H9 (cell line): Measurements from ENCODE around the gene SH2B2. TPM values are rescaled to one million over a fixed set of nuclear protein-coding genes. Genes with fewer than 3 reads are reported as not detected.
A peak's percentile ranks its signal among the peaks of the same experiment; 100 is the strongest.

Experiments
- DNase-seq: peaks from one replicate; pipeline ENCODE4 v3.0.0-alpha.2; 2017
- H2AFZ ChIP-seq: one replicate; pipeline ENCODE4 v1.6.1; 2013; ENCODE audit warnings: mild to moderate bottlenecking, low read length, control low read depth, moderate library complexity
- H2AK5ac ChIP-seq: 2 replicates; pipeline ENCODE4 v1.6.1; 2013; ENCODE audit warnings: low read length, control low read depth, mixed read lengths; ENCODE audit not compliant: insufficient read length
- H2BK120ac ChIP-seq: one replicate; pipeline ENCODE4 v1.6.1; 2013; ENCODE audit warnings: low read depth, mild to moderate bottlenecking, low read length, control low read depth, inconsistent platforms; ENCODE audit not compliant: poor library complexity, severe bottlenecking
- H2BK12ac ChIP-seq: 2 replicates; pipeline ENCODE4 v1.6.1; 2013; ENCODE audit warnings: low read length, control low read depth, mixed read lengths, low read depth; ENCODE audit not compliant: insufficient read length
- H2BK15ac ChIP-seq: 2 replicates; pipeline ENCODE4 v1.6.1; 2013; ENCODE audit warnings: low read depth, low read length, control low read depth
- H2BK20ac ChIP-seq: one replicate; pipeline ENCODE4 v1.6.1; 2013; ENCODE audit warnings: low read depth, mild to moderate bottlenecking, low read length, control low read depth, inconsistent platforms; ENCODE audit not compliant: poor library complexity, severe bottlenecking
- H2BK5ac ChIP-seq: 2 replicates; pipeline ENCODE4 v1.6.1; 2013; ENCODE audit warnings: low read length, control low read depth, mixed read lengths; ENCODE audit not compliant: insufficient read length
- H3K14ac ChIP-seq: 2 replicates; pipeline ENCODE4 v1.6.1; 2013; ENCODE audit warnings: low read length, control low read depth; ENCODE audit not compliant: insufficient read depth
- H3K18ac ChIP-seq: 2 replicates; pipeline ENCODE4 v1.6.1; 2013; ENCODE audit warnings: low read depth, mild to moderate bottlenecking, mixed read lengths, low read length, control low read depth; ENCODE audit not compliant: insufficient read length
- H3K23ac ChIP-seq: 2 replicates; pipeline ENCODE4 v1.6.1; 2013; ENCODE audit warnings: low read length, control low read depth, mixed read lengths, low read depth; ENCODE audit not compliant: insufficient read length
- H3K23me2 ChIP-seq: 2 replicates; pipeline ENCODE4 v1.6.1; 2013; ENCODE audit warnings: low read depth, mild to moderate bottlenecking, mixed read lengths, low read length, control low read depth; ENCODE audit not compliant: insufficient read length, poor library complexity, severe bottlenecking
- H3K27ac ChIP-seq: 2 replicates; pipeline ENCODE4 v1.5.1; 2013; ENCODE audit warnings: low read length, control low read depth, mixed read lengths, low read depth; ENCODE audit not compliant: insufficient read length
- H3K27me3 ChIP-seq: 2 replicates; pipeline ENCODE4 v1.6.1; 2013; ENCODE audit warnings: low read length, control low read depth, inconsistent platforms; ENCODE audit not compliant: insufficient read depth
- H3K4ac ChIP-seq: 2 replicates; pipeline ENCODE4 v1.6.1; 2013; ENCODE audit warnings: low read depth, mild to moderate bottlenecking, control low read depth, inconsistent platforms, low read length, moderate library complexity
- H3K4me1 ChIP-seq: 2 replicates; pipeline ENCODE4 v1.6.1; 2013; ENCODE audit warnings: low read length, control low read depth, inconsistent platforms; ENCODE audit not compliant: insufficient read depth
- H3K4me2 ChIP-seq: 2 replicates; pipeline ENCODE4 v1.6.1; 2013; ENCODE audit warnings: low read length, control low read depth, mixed read lengths; ENCODE audit not compliant: insufficient read length, insufficient read depth
- H3K56ac ChIP-seq: 2 replicates; pipeline ENCODE4 v1.6.1; 2013; ENCODE audit warnings: low read depth, mild to moderate bottlenecking, mixed read lengths, low read length, control low read depth; ENCODE audit not compliant: insufficient read length
- H3K79me1 ChIP-seq: 2 replicates; pipeline ENCODE4 v1.6.1; 2013; ENCODE audit warnings: low read depth, mild to moderate bottlenecking, moderate library complexity, low read length, control low read depth, inconsistent platforms; ENCODE audit not compliant: insufficient read depth, poor library complexity, severe bottlenecking
- H3K79me2 ChIP-seq: 2 replicates; pipeline ENCODE4 v1.6.1; 2013; ENCODE audit warnings: low read length, control low read depth, inconsistent platforms; ENCODE audit not compliant: insufficient read depth
- H3K9ac ChIP-seq: 2 replicates; pipeline ENCODE4 v1.6.1; 2013; ENCODE audit warnings: low read length, control low read depth, mixed read lengths; ENCODE audit not compliant: insufficient read length; ENCODE audit errors: extremely low read depth
- H3K9me3 ChIP-seq: one replicate; pipeline ENCODE4 v1.6.1; 2013; ENCODE audit warnings: low read depth, low read length, inconsistent platforms; ENCODE audit not compliant: control insufficient read depth
- H3T11ph ChIP-seq: one replicate; pipeline ENCODE4 v1.6.1; 2013; ENCODE audit warnings: mild to moderate bottlenecking, low read length, control low read depth, inconsistent platforms
- H4K20me1 ChIP-seq: one replicate; pipeline ENCODE4 v1.6.1; 2013; ENCODE audit not compliant: control insufficient read depth, insufficient read length, insufficient read depth
- H4K5ac ChIP-seq: 2 replicates; pipeline ENCODE4 v1.6.1; 2013; ENCODE audit warnings: low read depth, mild to moderate bottlenecking, mixed read lengths, low read length, control low read depth; ENCODE audit not compliant: insufficient read length
- H4K8ac ChIP-seq: replicated peaks from 2 replicates; pipeline ENCODE4 v1.6.1; 2013; ENCODE audit warnings: low read length, control low read depth, mixed read lengths, low read depth; ENCODE audit not compliant: insufficient read length
- H4K91ac ChIP-seq: 2 replicates; pipeline ENCODE4 v1.6.1; 2013; ENCODE audit warnings: low read depth, mild to moderate bottlenecking, moderate library complexity, mixed read lengths, low read length, control low read depth; ENCODE audit not compliant: insufficient read length
- H3K27ac Mint-ChIP-seq, 3 experiments: 2 replicates in 2 of 3; 3 replicates in 1 of 3; pipeline ENCODE4 v1.8.0; 2020 to 2021; ENCODE audit warnings: mixed read lengths in 3 of 3, mild to moderate bottlenecking in 1 of 3, moderate library complexity in 1 of 3
- H3K27me3 Mint-ChIP-seq: 2 replicates; pipeline ENCODE4 v1.8.0; 2021; ENCODE audit warnings: low read depth, mild to moderate bottlenecking, moderate library complexity, mixed read lengths
- H3K36me3 Mint-ChIP-seq, 3 experiments: 2 replicates in 2 of 3; 3 replicates in 1 of 3; pipeline ENCODE4 v1.8.0; 2020 to 2021; ENCODE audit warnings: low read depth in 3 of 3, mixed read lengths in 3 of 3; ENCODE audit not compliant: insufficient read depth in 1 of 3
- H3K4me1 Mint-ChIP-seq, 2 experiments: 2 replicates each; pipeline ENCODE4 v1.8.0; 2020; ENCODE audit warnings: mixed read lengths in 2 of 2
- H3K4me3 Mint-ChIP-seq, 2 experiments: 2 replicates in 1 of 2; 3 replicates in 1 of 2; pipeline ENCODE4 v1.8.0; 2020 to 2021; ENCODE audit warnings: mild to moderate bottlenecking in 2 of 2, mixed read lengths in 2 of 2, moderate library complexity in 1 of 2
- H3K9me3 Mint-ChIP-seq, 2 experiments: 2 replicates in 1 of 2; 3 replicates in 1 of 2; pipeline ENCODE4 v1.8.0; 2020; ENCODE audit warnings: mild to moderate bottlenecking in 2 of 2, mixed read lengths in 2 of 2, moderate library complexity in 1 of 2
- WGBS: extraction: QIAGEN DNeasy Blood & Tissue Kit; methylation state at CpG from one replicate; pipeline ENCODE4 v1.1.7; 2013; ENCODE audit warnings: missing lambda C conversion rate, low lambda C conversion rate, mixed read lengths; ENCODE audit not compliant: insufficient read length; ENCODE audit errors: extremely low coverage; 5-methylcytosine and 5-hydroxymethylcytosine counted together
- total RNA-seq: library from RNA; stranded (reverse); gene quantifications from 2 replicates; pipeline ENCODE4 v1.2.1, GENCODE V29; 2021
- TF ChIP-seq, protein P1 (sequence below): fragments of 200-600 bp; sonication (generic); conservative IDR thresholded peaks from 3 replicates; pipeline ENCODE4 v1.8.0; 2021; ENCODE audit warnings: antibody characterized with exemption, mild to moderate bottlenecking

SH2B2 gene
- total RNA-seq, 1 experiment from 2014 or later = 10.4 TPM

DNA sequence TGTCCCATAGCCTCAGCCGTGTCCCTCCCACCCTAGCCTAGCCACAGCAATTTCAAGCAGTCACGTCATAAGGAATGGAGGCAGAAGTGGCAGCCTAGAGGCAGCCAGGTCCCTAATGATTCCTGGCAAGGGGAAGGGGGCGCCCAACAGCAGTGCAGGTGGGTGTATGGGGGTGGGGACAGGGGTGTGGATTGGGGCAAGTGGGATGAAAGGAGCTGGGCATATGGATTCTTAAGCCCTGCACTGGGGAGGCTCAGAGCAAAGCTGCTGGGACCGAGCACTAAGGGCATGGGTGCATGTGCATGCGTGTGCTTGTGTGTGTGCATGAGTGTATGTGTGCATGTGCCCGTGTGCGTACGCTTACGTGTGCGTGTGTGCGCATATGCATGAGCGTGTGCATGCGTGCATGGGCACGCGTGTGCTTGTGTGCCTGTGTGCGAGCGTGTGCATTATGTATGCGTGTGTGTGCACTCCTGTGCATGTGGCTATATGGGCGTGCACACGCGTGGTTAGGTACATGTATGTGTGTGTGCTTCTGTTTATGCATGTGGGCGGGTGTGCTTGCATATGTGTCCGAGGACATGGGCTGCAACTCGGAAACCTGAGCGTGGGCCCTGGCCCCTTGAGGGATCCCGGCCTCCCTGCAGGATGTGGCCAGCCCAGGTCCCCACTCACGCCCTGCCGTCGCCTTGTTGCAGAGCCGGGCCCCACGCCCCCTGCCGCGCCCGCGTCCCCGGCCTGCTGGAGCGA is 34.1 kb downstream of the SH2B2 start:
- no peaks in the 10 kb centered on the region for H3K9me3 Mint-ChIP-seq
- H3K4me3 Mint-ChIP-seq = peak overlapping the region in 1 of 2 experiments; percentile 26; a peak in 3 of 5 replicates
- H3K27ac ChIP-seq = no peak overlapping the region
- peak overlapping the region in 1 of 3 experiments; percentile 29; a peak in 1 of 7 replicates for H3K27ac Mint-ChIP-seq
- peaks cover 17% of the 10 kb centered on the region for H3K27me3 Mint-ChIP-seq
- no peak overlapping the region for H4K8ac ChIP-seq
- DNase-seq = no peak
- H3K4me1 Mint-ChIP-seq = peaks cover 13 to 23% of the 10 kb centered on the region in 2 experiments
- no peaks in the 10 kb centered on the region for H4K20me1 ChIP-seq
- peaks cover 0 to 6% (median 6%) of the 10 kb centered on the region in 3 experiments; a peak in 3 of 7 replicates for H3K36me3 Mint-ChIP-seq
- no peak overlapping the region for H2BK120ac ChIP-seq
- no peaks in the 10 kb centered on the region for H3K23me2 ChIP-seq
- no peak overlapping the region for H2BK5ac ChIP-seq
- H2BK12ac ChIP-seq = no peak overlapping the region
- no peak overlapping the region for H3K9ac ChIP-seq
- WGBS = no CpG with 5 or more reads among the region's 37 CpGs
- H2AFZ ChIP-seq = no peak overlapping the region
- no peaks in the 10 kb centered on the region for H3K9me3 ChIP-seq
- H3K23ac ChIP-seq = no peak overlapping the region
- no peak overlapping the region for H2AK5ac ChIP-seq
- no peak overlapping the region for H3K56ac ChIP-seq
- no peak overlapping the region for H3K14ac ChIP-seq
- no peak overlapping the region for H2BK15ac ChIP-seq
- TF ChIP-seq, protein P1, sequence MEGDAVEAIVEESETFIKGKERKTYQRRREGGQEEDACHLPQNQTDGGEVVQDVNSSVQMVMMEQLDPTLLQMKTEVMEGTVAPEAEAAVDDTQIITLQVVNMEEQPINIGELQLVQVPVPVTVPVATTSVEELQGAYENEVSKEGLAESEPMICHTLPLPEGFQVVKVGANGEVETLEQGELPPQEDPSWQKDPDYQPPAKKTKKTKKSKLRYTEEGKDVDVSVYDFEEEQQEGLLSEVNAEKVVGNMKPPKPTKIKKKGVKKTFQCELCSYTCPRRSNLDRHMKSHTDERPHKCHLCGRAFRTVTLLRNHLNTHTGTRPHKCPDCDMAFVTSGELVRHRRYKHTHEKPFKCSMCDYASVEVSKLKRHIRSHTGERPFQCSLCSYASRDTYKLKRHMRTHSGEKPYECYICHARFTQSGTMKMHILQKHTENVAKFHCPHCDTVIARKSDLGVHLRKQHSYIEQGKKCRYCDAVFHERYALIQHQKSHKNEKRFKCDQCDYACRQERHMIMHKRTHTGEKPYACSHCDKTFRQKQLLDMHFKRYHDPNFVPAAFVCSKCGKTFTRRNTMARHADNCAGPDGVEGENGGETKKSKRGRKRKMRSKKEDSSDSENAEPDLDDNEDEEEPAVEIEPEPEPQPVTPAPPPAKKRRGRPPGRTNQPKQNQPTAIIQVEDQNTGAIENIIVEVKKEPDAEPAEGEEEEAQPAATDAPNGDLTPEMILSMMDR = no peak
- no peak overlapping the region for H4K5ac ChIP-seq
- no peaks in the 10 kb centered on the region for H3K79me2 ChIP-seq
- no peaks in the 10 kb centered on the region; the same call in 1 of the 2 replicates for H3K4me1 ChIP-seq
- no peaks in the 10 kb centered on the region for H3K27me3 ChIP-seq
- H3K18ac ChIP-seq = no peak overlapping the region
- no peak overlapping the region for H4K91ac ChIP-seq
- H3K79me1 ChIP-seq = no peaks in the 10 kb centered on the region
- no peak overlapping the region for H3K4ac ChIP-seq
- H2BK20ac ChIP-seq = no peak overlapping the region
- peak overlapping the region; percentile 1 for H3K4me2 ChIP-seq
- H3T11ph ChIP-seq = no peak overlapping the region
